Daoy (cell line): ENCODE measurements around the gene RAVER2. TPM values are rescaled to one million over a fixed set of nuclear protein-coding genes. Genes with fewer than 3 reads are reported as not detected.

Source experiments
- DNase-seq: peaks from one replicate; pipeline ENCODE4 v3.0.0-alpha.2; 2015; ENCODE audit warnings: low read depth
- total RNA-seq: library from RNA; depleted of rRNA; stranded (reverse); fragments of >200 nt; shearing (Covaris generic); gene quantifications from 2 replicates; pipeline ENCODE4 v1.2.3, GENCODE V29; 2014

RAVER2 gene
- total RNA-seq, 1 experiment from 2014 or later = 9.0 TPM

DNA sequence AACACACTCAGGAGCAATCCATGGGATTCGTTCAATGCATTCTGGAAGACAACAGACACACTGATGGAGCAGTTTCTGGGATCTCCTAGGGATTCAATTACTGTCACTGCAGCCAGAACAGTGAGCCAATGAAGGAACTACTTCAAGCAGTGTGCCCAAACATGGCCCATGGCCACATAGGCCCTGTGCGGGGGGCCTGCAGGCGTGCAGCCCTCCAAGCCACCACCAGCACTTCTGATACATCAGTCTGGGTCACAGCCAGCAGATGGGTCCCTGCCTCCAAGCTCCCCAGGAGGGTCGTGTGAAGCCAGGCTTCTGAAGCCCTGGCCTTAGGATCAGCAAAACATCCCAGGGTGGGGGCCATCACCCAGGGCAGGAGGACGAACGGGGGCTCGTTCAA, 99.3 kb downstream of the RAVER2 start:
- no peak for DNase-seq

- no peak for DNase-seq
Observed at GRCh38 chr1:64844609-64845008, 99.7 kb downstream of the RAVER2 start.

GRCh38 chr1:64845831-64846425, 101.1 kb downstream of the RAVER2 start:
- DNase-seq = no peak

DNA sequence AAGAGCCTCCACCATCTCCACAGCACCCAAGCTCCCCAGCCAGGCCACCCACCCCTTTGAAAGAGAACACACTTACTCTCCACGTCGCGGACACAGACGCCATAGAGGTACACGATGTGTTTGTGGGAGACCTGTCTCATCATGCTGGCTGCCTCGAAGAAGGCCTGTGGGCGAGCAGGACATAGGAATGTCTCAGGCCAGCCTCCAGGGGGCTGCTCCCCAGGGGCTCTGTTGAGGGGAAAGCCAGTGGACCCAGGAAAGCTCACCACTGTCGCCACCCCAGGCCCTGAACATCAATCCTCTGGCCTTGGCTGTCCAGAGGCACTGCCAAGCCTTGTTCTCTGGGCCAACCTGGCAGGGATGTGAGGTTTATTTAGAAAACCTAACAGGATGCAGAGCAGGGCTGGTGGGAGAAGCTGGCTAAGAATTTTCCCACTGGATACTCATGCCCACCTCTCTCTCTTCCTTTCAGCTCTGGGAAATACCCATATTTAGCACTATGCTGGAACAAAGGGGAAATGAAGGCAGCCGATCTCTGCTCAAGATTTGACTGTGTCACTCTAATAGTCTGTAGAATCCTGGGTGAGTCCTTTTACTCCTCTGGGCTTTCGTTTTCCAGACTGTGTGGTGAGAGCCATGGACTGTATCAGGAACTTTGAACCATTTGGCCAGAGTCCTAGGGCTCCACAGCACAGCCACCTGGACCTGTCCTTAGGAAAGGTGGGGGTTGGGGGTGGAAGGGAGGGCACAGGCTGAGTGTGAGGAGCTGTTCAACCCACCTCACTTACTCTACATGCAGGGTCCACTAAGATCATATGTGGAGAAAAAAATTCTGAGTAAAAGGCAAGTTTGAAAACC, 101.9 kb downstream of the RAVER2 start:
- no peak for DNase-seq

DNA sequence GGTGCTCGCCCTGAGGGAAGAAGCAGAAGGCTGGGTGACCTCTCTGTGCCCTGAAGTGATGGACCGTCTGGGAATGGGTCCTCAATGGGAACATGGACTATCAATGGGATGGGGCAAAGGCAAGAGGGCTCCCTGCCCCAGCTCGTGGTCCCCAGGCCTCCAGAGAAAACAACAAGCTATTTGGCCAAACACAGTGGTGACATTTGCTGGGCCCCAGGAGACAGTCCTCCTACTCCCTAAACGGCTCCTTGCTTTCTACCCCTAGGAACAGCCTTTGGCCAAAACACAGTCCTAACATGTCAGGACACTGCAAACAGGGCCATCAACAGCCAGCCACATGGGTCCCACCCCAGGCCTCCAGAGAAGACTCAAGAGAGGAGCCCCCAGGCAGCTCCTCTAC, 102.8 kb downstream of the RAVER2 start:
- DNase-seq = no peak

DNA sequence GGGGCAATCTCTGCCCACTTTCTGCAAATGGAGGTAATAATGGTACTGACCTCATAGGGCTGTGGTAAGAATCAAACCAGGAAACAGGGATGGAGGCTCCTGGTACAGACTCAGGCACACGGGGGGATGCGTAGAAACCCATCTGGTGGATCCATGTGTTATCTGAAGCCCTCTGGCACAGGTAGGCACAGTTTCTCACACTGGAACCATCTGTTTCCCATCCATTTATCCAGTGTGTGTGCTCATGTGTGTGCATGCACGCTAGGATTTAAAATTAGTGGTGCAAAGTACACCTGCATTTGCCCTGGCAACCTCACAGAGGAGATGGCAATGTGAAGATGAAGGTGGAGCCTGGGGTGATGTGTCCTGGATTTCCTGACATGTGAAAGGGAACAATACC, 103.3 kb downstream of the RAVER2 start:
- no peak for DNase-seq

DNA sequence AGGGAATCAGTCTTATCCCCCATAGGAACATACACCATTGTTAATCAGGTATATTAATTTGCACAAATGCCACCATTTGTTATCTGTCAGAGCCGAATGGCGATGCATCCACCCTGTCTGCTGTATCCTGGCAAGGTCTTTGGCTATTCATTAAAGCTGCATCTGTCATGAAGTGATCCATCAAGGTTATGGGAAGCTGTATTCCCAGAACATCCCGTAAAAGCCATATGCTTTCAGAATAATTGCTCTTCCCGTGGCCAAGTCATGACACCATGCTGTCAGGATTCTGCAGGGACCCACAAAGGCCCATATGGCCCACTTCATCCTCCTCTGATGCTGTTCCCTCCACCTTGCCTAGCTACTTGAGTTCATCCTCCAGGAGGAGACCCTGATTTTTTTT, 103.9 kb downstream of the RAVER2 start:
- DNase-seq = no peak

- DNase-seq = no peak
Observed at GRCh38 chr1:64849942-64850341, 105.1 kb downstream of the RAVER2 start.

- no peak for DNase-seq
Observed at GRCh38 chr1:64850846-64851245, 106.0 kb downstream of the RAVER2 start.

DNA sequence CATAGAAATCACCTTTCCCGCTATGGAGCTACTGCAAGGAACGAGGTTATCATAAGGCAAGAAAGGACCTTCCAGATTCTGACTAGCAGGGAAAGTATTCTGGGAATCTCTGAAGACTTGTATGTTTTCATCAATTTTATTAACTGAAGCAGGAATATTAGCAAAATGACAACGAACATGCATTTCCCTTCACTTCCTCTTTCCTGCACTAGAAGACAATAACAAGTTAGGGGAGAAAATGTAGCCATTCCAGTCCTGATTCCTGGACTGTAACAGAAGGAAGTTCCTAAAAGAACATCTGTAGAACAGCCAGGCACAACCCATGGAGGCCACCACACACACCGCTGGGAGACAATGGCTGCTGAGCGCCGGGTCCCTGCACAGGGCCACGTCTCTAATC, 106.8 kb downstream of the RAVER2 start:
- DNase-seq = no peak

GRCh38 chr1:64854674-64855073, 109.8 kb downstream of the RAVER2 start:
- DNase-seq = no peak

GRCh38 chr1:64855557-64855956, 110.7 kb downstream of the RAVER2 start:
- DNase-seq = no peak

DNA sequence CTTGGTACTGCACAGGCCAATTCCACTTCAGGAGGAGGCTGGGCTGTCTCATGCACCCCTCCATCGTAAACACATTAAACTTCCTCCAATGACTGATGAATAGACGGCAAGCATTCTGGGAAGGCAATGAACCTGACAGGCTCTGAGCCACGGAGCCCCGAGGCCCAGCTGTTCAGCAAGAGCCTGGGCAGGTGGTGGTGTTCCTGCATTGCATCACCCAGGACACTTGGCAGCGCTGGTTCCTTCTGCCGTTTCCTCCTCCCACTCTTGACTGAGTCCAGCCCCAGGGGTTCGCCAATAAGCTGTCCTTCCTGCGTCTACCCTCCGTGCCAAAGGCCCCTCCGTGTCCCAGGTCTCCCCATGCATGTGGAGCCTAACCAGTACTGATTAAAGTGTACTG, 111.7 kb downstream of the RAVER2 start:
- no peak for DNase-seq

DNA sequence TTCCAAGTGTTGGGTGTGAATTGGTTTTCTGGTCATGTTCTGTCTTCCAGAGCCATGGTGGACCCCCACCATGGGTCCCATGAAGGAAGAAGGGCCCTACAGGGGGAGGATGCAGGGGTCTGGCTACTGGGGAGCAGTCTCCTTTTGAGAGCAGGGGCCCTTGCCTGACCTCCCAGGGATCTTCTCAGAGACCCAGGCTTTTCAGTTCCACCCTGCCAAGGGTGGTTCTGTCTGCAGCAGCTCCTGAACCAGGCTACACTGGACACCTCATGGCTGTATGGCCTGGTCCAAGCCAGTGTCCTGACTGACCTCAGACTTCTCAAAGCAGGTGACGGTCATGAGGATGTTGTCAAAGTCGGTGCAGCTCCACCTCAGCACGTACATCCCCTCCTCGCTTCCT, 112.5 kb downstream of the RAVER2 start:
- DNase-seq = no peak

DNA sequence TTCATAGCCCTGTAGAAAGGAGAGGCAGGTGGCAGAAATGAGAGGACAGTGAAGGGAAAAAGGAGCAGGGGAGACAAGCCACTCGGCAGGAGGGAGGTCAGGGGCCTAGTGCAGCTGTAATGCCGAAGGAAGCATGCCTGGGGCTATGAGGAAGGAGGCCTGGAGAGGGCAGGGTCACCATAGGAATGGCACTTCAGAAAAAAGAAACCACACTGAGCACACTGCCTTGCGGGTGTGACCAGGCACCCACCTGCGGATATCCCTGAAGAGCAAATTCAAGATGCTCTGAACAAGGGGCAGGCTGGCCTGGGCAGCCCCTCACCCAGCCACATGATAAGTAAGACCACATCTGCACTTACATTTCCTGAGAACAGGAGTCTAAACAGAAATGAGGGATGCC, 116.7 kb downstream of the RAVER2 start:
- DNase-seq = peak; percentile 34

GRCh38 chr1:64864018-64864940, 119.4 kb downstream of the RAVER2 start:
- no peak for DNase-seq

GRCh38 chr1:64865105-64865757, 120.4 kb downstream of the RAVER2 start:
- no peak for DNase-seq

GRCh38 chr1:64866689-64867088, 121.8 kb downstream of the RAVER2 start:
- no peak for DNase-seq

GRCh38 chr1:64867266-64867665, 122.4 kb downstream of the RAVER2 start:
- DNase-seq = no peak

DNA sequence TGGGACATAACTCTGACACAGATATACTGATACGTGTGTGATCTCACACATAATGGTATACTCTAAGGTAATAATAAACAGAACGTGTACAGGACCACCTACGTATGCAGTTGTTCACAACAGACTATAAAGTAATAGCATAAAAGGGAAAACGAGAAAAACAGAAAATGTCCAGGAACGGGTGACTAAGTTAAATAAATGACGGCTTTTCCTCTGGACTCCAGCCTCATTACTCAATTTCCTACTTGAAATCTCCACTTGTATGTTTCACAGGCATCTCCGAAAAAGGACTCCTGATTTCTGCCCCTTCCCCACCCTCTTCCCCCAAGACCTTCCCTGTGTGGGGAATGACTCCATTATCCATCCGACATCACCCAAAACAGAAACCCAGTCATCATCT, 126.4 kb downstream of the RAVER2 start:
- DNase-seq = no peak

DNA sequence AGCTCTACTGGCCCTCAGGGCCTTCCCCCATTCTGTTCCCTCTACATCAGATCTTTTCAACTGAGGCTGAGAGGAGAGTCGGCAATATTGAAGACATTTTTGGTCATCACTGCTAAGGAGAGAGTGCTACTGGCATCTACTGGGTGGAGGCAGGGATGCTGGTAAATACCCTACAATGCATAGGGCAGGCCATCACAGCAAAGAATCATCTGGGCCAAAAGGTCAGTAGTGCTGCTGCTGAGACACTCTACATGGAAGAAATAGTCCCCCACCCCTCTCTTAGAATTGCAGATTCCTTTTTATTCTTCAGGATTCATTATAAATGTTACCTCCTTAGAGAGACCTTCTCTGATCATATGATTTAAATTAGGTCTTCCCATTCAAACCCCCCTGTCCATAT, 127.2 kb downstream of the RAVER2 start:
- no peak for DNase-seq

DNA sequence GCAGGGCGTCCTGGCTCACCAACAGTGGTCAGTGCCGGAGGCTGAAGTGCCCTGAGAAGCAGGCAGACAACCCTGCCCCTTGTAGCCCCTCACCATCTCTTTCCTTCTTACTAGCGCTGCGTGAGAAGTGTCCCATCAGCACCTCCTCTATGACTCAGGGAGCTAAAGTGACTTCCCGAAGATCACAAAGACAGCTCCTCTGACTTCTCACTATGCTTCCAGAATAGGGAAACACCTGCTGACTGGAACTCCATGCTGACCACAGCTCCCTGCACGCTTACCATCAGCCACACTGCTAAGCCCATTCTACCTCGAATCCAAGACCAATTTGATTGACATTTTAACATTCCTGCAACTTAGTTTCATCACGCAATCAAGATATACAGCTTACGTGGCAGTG, 128.7 kb downstream of the RAVER2 start:
- no peak for DNase-seq
